Measurements from ENCODE around the gene ASZ1.

The ASZ1 gene

DNA sequence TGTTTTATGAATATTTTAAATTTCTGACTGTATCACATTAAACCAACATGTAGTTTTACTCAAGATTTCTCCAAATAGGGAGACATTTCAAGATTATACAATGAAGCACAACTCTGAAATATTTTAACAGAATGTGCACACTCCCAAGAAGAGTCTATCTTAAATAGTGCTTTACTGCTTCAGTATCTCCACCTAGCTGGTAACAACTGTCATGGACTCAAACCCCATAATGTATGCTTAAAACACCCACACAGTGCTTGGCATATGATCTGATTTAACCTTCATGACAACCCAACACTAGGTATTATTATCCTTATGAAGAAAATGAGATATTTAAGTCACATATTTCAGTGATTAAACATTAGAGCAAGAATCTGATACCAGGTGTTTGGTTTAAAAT lies 45.9 kb downstream of the ASZ1 start:
- no peak overlapping the region for H2BK12ac ChIP-seq (ENCODE audit: low read length in 2 of 2)
- H3K79me1 ChIP-seq (replicated peaks; ENCODE audit: low read length, poor library complexity, severe bottlenecking) = no peaks in the 10 kb centered on the region

DNA sequence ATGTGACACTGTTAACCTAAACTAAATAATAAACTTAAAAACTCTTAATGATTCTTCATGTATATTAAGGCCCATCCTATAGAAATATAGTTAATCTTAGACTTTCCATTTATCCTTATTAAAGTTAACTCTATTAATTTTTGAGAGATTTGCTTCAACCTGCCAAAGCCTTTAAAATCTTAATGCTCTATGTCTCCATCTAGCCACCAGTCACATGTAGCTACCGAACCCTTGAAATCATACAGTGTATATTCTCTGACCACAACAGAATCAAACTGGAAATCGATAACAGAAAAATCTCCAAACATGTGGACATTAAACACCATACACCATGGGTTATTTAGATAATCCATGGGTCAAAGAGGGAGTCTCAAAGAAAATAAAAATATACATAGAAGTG lies 51.9 kb downstream of the ASZ1 start:
- no peaks in the 10 kb centered on the region for H3K9me3 ChIP-seq (ENCODE audit: control insufficient read depth, low read length)
- H3K27me3 ChIP-seq (ENCODE audit: control insufficient read depth in 1 of 2, insufficient read depth in 1 of 2, low read length in 2 of 2) = no peaks in the 10 kb centered on the region
- no peak overlapping the region for H3K27ac ChIP-seq (ENCODE audit: low read length, poor library complexity, severe bottlenecking)
- no peak overlapping the region for H2AK5ac ChIP-seq (ENCODE audit: low read length, severe bottlenecking)
- no peak overlapping the region for H3K23ac ChIP-seq (ENCODE audit: low read length in 2 of 2)
- no peak for DNase-seq
- no peak overlapping the region for H3K18ac ChIP-seq (ENCODE audit: low read depth in 1 of 2, low read length in 2 of 2)
- H3K14ac ChIP-seq (ENCODE audit: low read length in 2 of 2) = no peak overlapping the region
- no peak overlapping the region for H3K4ac ChIP-seq (ENCODE audit: low read depth in 1 of 2, low read length in 2 of 2)
- H2BK12ac ChIP-seq (ENCODE audit: low read length in 2 of 2) = no peak overlapping the region
- H3K4me2 ChIP-seq (ENCODE audit: low read length, poor library complexity, severe bottlenecking) = no peak overlapping the region
- no peak overlapping the region for H2BK15ac ChIP-seq (ENCODE audit: low read depth, poor library complexity, severe bottlenecking)
- no peak overlapping the region for H4K91ac ChIP-seq (ENCODE audit: low read length)
- H2AFZ ChIP-seq (ENCODE audit: low read depth, low read length) = no peak overlapping the region
- H3K4me1 ChIP-seq (ENCODE audit: control insufficient read depth, insufficient read depth, low read depth, low read length) = peaks cover 1% of the 10 kb centered on the region
- H4K8ac ChIP-seq (ENCODE audit: low read length) = no peak overlapping the region
- no peaks in the 10 kb centered on the region for H3K36me3 ChIP-seq (ENCODE audit: control insufficient read depth in 1 of 2, insufficient read depth in 2 of 2, low read depth in 1 of 2, low read length in 2 of 2)
- H3K9ac ChIP-seq (ENCODE audit: low read length) = no peak overlapping the region
- H3K79me1 ChIP-seq (replicated peaks; ENCODE audit: low read length, poor library complexity, severe bottlenecking) = no peaks in the 10 kb centered on the region
- no peak overlapping the region for H3K4me3 ChIP-seq (ENCODE audit: insufficient read depth in 1 of 2, low read depth in 1 of 2, low read length in 2 of 2)
- 83% methylated on average over 2 of the region's 2 CpGs for WGBS
- no peak overlapping the region for H2BK5ac ChIP-seq (ENCODE audit: low read depth, low read length, poor library complexity, severe bottlenecking)
- H2BK120ac ChIP-seq (ENCODE audit: low read depth, low read length) = no peak overlapping the region

More for the DNA sequence above, 45.9 kb downstream of the ASZ1 start:
- Histone ChIP-seq H3K4me1 (ENCODE audit: control insufficient read depth, insufficient read depth, low read depth, low read length) (no peaks in the 10 kb centered on the region), H2BK15ac (ENCODE audit: low read depth, poor library complexity, severe bottlenecking) (no peak overlapping the region), H3K4me2 (ENCODE audit: low read length, poor library complexity, severe bottlenecking) (no peak overlapping the region), H4K91ac (ENCODE audit: low read length) (no peak overlapping the region), H3K4ac (ENCODE audit: low read depth in 1 of 2, low read length in 2 of 2) (no peak overlapping the region), H3K9ac (ENCODE audit: low read length) (no peak overlapping the region), H3K4me3 (ENCODE audit: insufficient read depth in 1 of 2, low read depth in 1 of 2, low read length in 2 of 2) (no peak overlapping the region), H2BK120ac (ENCODE audit: low read depth, low read length) (no peak overlapping the region), H2AK5ac (ENCODE audit: low read length, severe bottlenecking) (no peak overlapping the region), H3K23ac (ENCODE audit: low read length in 2 of 2) (no peak overlapping the region), H3K14ac (ENCODE audit: low read length in 2 of 2) (no peak overlapping the region), H4K8ac (ENCODE audit: low read length) (no peak overlapping the region), H3K27me3 (ENCODE audit: control insufficient read depth in 1 of 2, insufficient read depth in 1 of 2, low read length in 2 of 2) (no peaks in the 10 kb centered on the region), H3K18ac (ENCODE audit: low read depth in 1 of 2, low read length in 2 of 2) (no peak overlapping the region), H3K36me3 (ENCODE audit: control insufficient read depth in 1 of 2, insufficient read depth in 2 of 2, low read depth in 1 of 2, low read length in 2 of 2) (no peaks in the 10 kb centered on the region), H3K27ac (ENCODE audit: low read length, poor library complexity, severe bottlenecking) (no peak overlapping the region), H3K9me3 (ENCODE audit: control insufficient read depth, low read length) (no peaks in the 10 kb centered on the region), H2AFZ (ENCODE audit: low read depth, low read length) (no peak overlapping the region), H2BK5ac (ENCODE audit: low read depth, low read length, poor library complexity, severe bottlenecking) (no peak overlapping the region)
- no peak for DNase-seq

DNA sequence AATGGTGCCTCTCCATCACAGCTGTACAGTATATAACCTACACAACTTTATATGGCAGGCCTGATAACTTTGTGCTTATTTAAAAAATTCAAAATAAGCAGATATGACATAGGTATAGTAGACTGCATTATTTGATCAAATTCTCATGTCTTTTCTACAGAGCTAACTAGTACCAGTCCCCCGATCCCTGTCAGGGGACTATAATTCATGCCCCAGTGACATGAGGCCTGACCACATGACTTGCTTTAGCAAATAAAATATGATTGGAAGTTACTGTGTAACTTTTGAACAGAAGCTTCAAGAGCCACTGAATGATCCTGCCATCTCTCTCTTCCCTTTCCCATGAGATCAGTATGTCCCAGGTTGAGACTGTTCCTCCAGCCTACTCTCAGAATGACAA lies 55.2 kb downstream of the ASZ1 start:
- Histone ChIP-seq H4K91ac (ENCODE audit: low read length) (no peak overlapping the region), H2BK15ac (ENCODE audit: low read depth, poor library complexity, severe bottlenecking) (no peak overlapping the region), H3K14ac (ENCODE audit: low read length in 2 of 2) (no peak overlapping the region), H3K79me1 (replicated peaks; ENCODE audit: low read length, poor library complexity, severe bottlenecking) (no peaks in the 10 kb centered on the region), H2BK5ac (ENCODE audit: low read depth, low read length, poor library complexity, severe bottlenecking) (no peak overlapping the region), H2BK12ac (ENCODE audit: low read length in 2 of 2) (no peak overlapping the region), H3K27me3 (ENCODE audit: control insufficient read depth in 1 of 2, insufficient read depth in 1 of 2, low read length in 2 of 2) (no peaks in the 10 kb centered on the region), H3K4me2 (ENCODE audit: low read length, poor library complexity, severe bottlenecking) (no peak overlapping the region), H3K36me3 (ENCODE audit: control insufficient read depth in 1 of 2, insufficient read depth in 2 of 2, low read depth in 1 of 2, low read length in 2 of 2) (no peaks in the 10 kb centered on the region), H2BK120ac (ENCODE audit: low read depth, low read length) (no peak overlapping the region), H3K23ac (ENCODE audit: low read length in 2 of 2) (no peak overlapping the region), H2AK5ac (ENCODE audit: low read length, severe bottlenecking) (no peak overlapping the region), H4K8ac (ENCODE audit: low read length) (no peak overlapping the region), H3K27ac (ENCODE audit: low read length, poor library complexity, severe bottlenecking) (no peak overlapping the region), H3K18ac (ENCODE audit: low read depth in 1 of 2, low read length in 2 of 2) (no peak overlapping the region), H3K4me3 (ENCODE audit: insufficient read depth in 1 of 2, low read depth in 1 of 2, low read length in 2 of 2) (no peak overlapping the region), H3K4ac (ENCODE audit: low read depth in 1 of 2, low read length in 2 of 2) (no peak overlapping the region), H3K9me3 (ENCODE audit: control insufficient read depth, low read length) (no peaks in the 10 kb centered on the region), H3K9ac (ENCODE audit: low read length) (no peak overlapping the region), H3K4me1 (ENCODE audit: control insufficient read depth, insufficient read depth, low read depth, low read length) (peaks cover 1% of the 10 kb centered on the region), H2AFZ (ENCODE audit: low read depth, low read length) (no peak overlapping the region)
- no peak for DNase-seq
- no CpG with 5 or more reads among the region's 1 CpG for WGBS

DNA sequence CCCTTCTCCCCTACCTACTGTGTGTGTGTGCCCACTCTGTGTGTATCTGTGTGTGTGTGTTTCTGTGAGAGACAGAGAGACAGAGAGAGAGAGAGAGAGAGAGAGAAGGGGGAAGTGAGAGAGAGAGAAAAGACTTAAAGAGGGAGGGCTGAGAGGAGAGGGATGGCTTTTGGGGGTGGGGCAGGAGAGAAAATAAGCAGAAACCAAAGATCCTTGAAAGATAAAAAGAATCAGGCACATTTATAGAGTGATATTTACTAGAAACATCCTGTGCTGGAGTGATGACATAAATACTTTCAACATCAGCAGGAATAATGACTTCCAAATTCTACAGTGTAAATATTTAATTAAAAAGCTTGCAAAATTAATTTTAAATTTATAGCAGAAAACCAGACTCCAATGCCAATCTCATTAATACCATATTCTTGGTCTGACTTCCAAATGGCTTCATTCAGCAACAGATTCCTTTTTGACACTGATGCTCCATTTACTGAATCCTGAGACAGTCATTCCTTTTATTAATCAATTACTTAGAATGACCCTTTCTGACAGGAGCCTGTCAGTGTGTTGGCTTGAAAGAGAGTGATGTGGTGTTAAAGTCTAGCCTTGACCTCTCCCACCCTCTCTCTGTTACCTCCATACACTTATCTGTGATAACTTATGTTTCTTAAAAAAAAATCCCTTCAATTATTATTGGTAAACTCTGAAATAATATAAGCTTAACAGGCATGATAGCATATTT lies 62.8 kb downstream of the ASZ1 start:
- H3K27me3 ChIP-seq (ENCODE audit: control insufficient read depth in 1 of 2, insufficient read depth in 1 of 2, low read length in 2 of 2) = no peaks in the 10 kb centered on the region
- H2BK12ac ChIP-seq (ENCODE audit: low read length in 2 of 2) = no peak overlapping the region
- no peak overlapping the region for H4K91ac ChIP-seq (ENCODE audit: low read length)
- H3K14ac ChIP-seq (ENCODE audit: low read length in 2 of 2) = no peak overlapping the region
- H3K79me1 ChIP-seq (replicated peaks; ENCODE audit: low read length, poor library complexity, severe bottlenecking) = no peaks in the 10 kb centered on the region
- no peak overlapping the region for H3K18ac ChIP-seq (ENCODE audit: low read depth in 1 of 2, low read length in 2 of 2)
- H2BK15ac ChIP-seq (ENCODE audit: low read depth, poor library complexity, severe bottlenecking) = no peak overlapping the region
- H3K4me2 ChIP-seq (ENCODE audit: low read length, poor library complexity, severe bottlenecking) = no peak overlapping the region
- no peak for DNase-seq
- H2AFZ ChIP-seq (ENCODE audit: low read depth, low read length) = no peak overlapping the region
- no peak overlapping the region for H2BK5ac ChIP-seq (ENCODE audit: low read depth, low read length, poor library complexity, severe bottlenecking)
- no peak overlapping the region for H4K8ac ChIP-seq (ENCODE audit: low read length)
- no peak overlapping the region for H3K27ac ChIP-seq (ENCODE audit: low read length, poor library complexity, severe bottlenecking)
- no peaks in the 10 kb centered on the region for H3K9me3 ChIP-seq (ENCODE audit: control insufficient read depth, low read length)
- H3K23ac ChIP-seq (ENCODE audit: low read length in 2 of 2) = no peak overlapping the region
- H3K36me3 ChIP-seq (ENCODE audit: control insufficient read depth in 1 of 2, insufficient read depth in 2 of 2, low read depth in 1 of 2, low read length in 2 of 2) = no peaks in the 10 kb centered on the region
- H3K9ac ChIP-seq (ENCODE audit: low read length) = no peak overlapping the region
- no peak overlapping the region for H2BK120ac ChIP-seq (ENCODE audit: low read depth, low read length)
- H3K4me1 ChIP-seq (ENCODE audit: control insufficient read depth, insufficient read depth, low read depth, low read length) = no peaks in the 10 kb centered on the region
- no peak overlapping the region for H2AK5ac ChIP-seq (ENCODE audit: low read length, severe bottlenecking)
- H3K4me3 ChIP-seq (ENCODE audit: insufficient read depth in 1 of 2, low read depth in 1 of 2, low read length in 2 of 2) = no peak overlapping the region
- no peak overlapping the region for H3K4ac ChIP-seq (ENCODE audit: low read depth in 1 of 2, low read length in 2 of 2)

All from mesenchymal stem cell (in vitro differentiated cells and primary cell).